NB4 (cell line): ENCODE measurements around the gene LCN6.

ENCODE experiments used
- DNase-seq: peaks from one replicate; pipeline ENCODE4 v3.0.0; 2010; ENCODE audit warnings: low read depth
- H3K4me3 ChIP-seq: one replicate; pipeline ENCODE4 v1.5.1; 2011; ENCODE audit warnings: mild to moderate bottlenecking, low read depth, low read length, moderate library complexity
- CTCF ChIP-seq: IDR thresholded peaks from one replicate; pipeline ENCODE4 v1.5.1; 2012; ENCODE audit warnings: low read depth, low read length
- MAX ChIP-seq: IDR thresholded peaks from 2 replicates; pipeline ENCODE4 v1.6.1; 2011; ENCODE audit warnings: low read depth, low read length
- MYC ChIP-seq: IDR thresholded peaks from 2 replicates; pipeline ENCODE4 v1.6.1; 2011; ENCODE audit warnings: low read depth, low read length
- POLR2A ChIP-seq: IDR thresholded peaks from 2 replicates; pipeline ENCODE4 v1.6.1; 2011; ENCODE audit warnings: mild to moderate bottlenecking; ENCODE audit not compliant: insufficient read length; ENCODE audit errors: extremely low read depth

LCN6 gene

GRCh38 chr9:136738960-136739359, 9.4 kb downstream of the LCN6 start:
- DNase-seq, result no peak
- TF ChIP-seq POLR2A (no peak), CTCF (no peak), MAX (no peak), MYC (no peak)
- H3K4me3 ChIP-seq, result no peak overlapping the region

- no peak overlapping the region for H3K4me3 ChIP-seq
- TF ChIP-seq CTCF (no peak), MAX (no peak), MYC (no peak), POLR2A (no peak)
- no peak for DNase-seq
Observed at GRCh38 chr9:136735812-136736480, 12.4 kb downstream of the LCN6 start.

DNA sequence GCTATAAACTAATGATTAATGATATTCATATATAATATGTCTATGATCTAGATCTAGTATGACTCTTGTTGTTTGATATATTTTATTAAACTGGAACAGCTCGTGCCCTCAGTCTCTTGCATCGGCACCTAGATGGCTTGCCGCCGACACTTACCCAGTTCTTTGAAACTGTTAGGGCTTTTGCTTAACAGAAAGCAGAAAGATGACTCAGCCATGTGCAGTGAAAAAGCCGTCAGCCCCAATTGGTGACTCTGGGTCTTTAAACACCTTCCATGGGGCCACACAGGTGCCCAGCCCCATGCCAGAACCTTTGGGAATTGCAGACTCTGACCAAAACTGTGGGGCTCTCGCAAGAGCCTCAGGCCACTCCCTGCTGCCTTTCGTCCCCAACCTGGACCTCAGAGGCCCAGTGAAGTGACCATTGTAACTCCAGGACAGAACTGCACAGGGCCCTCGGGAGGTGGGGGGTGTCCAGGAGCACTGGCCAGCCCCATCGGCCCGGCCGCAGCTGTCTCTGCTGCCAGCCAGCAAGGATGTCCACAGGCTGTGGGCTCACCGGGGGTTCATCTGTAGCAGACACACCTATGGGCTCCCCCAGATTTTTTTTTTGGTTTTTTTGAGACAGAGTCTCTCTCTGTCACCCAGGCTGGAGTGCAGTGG, 13.4 kb downstream of the LCN6 start:
- no peak for TF ChIP-seq MAX
- TF ChIP-seq POLR2A, result no peak
- TF ChIP-seq MYC, result no peak
- no peak for TF ChIP-seq CTCF
- no peak overlapping the region for H3K4me3 ChIP-seq

DNA sequence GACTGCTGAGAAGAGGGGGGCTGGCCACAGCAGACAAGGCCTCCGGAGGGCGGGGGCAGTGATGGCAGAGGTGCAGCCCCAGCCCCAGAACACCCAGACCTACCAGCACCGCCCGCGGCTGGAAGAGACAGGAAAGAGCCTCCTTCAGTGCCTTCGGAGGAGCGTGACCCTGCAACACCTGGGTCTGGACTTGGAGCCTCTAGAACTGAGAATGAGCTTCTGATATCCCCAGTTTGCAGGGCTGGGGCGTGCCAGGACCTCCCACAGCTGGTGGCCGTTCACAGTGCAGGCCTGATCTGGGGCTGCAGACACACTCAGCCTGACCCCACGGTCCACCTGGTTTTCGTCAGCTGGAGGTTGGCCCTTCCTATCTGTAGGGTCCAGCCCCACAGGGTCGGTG, 14.7 kb downstream of the LCN6 start:
- TF ChIP-seq CTCF (no peak), POLR2A (no peak), MAX (no peak), MYC (no peak)
- no peak overlapping the region for H3K4me3 ChIP-seq

More for the DNA sequence above, 13.4 kb downstream of the LCN6 start:
- no peak for DNase-seq

GRCh38 chr9:136732444-136733178, 15.7 kb downstream of the LCN6 start:
- TF ChIP-seq CTCF, result no peak
- no peak for TF ChIP-seq POLR2A
- no peak for TF ChIP-seq MYC
- TF ChIP-seq MAX, result no peak
- no peak for DNase-seq

More for the DNA sequence above, 14.7 kb downstream of the LCN6 start:
- DNase-seq, result no peak

More at GRCh38 chr9:136732444-136733178, 15.7 kb downstream of the LCN6 start:
- no peak overlapping the region for H3K4me3 ChIP-seq
